Activated CD8-positive, alpha-beta memory T cell treated with anti-CD3 and anti-CD28 coated beads, Interleukin-2, amount 10 ng/mL, durations not matched to agents 7 days and 5 days (primary cell): ENCODE data around the gene SPATA12. TPM values are rescaled to one million over a fixed set of nuclear protein-coding genes. Genes with fewer than 3 reads are reported as not detected.

ENCODE experiments used
- ATAC-seq: fragments of 150-1000 bp; cut with Tn5 transposase; one replicate; pipeline ENCODE4 v1.10.0; 2021; ENCODE audit warnings: moderate library complexity
- CTCF ChIA-PET: fragments of 350-600 bp; sonication (Branson Sonifier 250); formaldehyde crosslinking; loops from one replicate; lab custom pipeline; 2021; ENCODE audit warnings: antibody characterized with exemption; lab: Charles Lee
- DNase-seq: peaks from one replicate; pipeline ENCODE4 v3.0.0-alpha.2; 2020
- H3K27ac Mint-ChIP-seq: one replicate; pipeline ENCODE4 v1.8.0; 2021; ENCODE audit warnings: mild to moderate bottlenecking, mixed read lengths
- H3K27me3 Mint-ChIP-seq: one replicate; pipeline ENCODE4 v1.8.0; 2021; ENCODE audit warnings: mixed read lengths
- H3K36me3 Mint-ChIP-seq: one replicate; pipeline ENCODE4 v1.8.0; 2021; ENCODE audit warnings: mild to moderate bottlenecking, mixed read lengths
- H3K4me1 Mint-ChIP-seq: one replicate; pipeline ENCODE4 v1.8.0; 2021; ENCODE audit warnings: mixed read lengths
- H3K4me3 Mint-ChIP-seq: one replicate; pipeline ENCODE4 v1.8.0; 2021; ENCODE audit warnings: mild to moderate bottlenecking, moderate library complexity, mixed read lengths
- H3K9me3 Mint-ChIP-seq: one replicate; pipeline ENCODE4 v1.8.0; 2022; ENCODE audit warnings: low read depth, mixed read lengths
- total RNA-seq, 2 experiments: library from RNA; stranded (reverse); gene quantifications; one replicate each; pipeline ENCODE4 v1.2.3, GENCODE V29; 2021

The SPATA12 gene
- total RNA-seq, 2 experiments from 2014 or later, result not detected

GRCh38 chr3:57112206-57112605 lies 51.7 kb downstream of the SPATA12 start:
- Mint-ChIP-seq H3K9me3 (no peaks in the 10 kb centered on the region), H3K36me3 (no peaks in the 10 kb centered on the region), H3K27ac (no peak overlapping the region), H3K4me1 (peaks cover 5% of the 10 kb centered on the region), H3K27me3 (peaks cover 33% of the 10 kb centered on the region), H3K4me3 (no peak overlapping the region)
- ATAC-seq (no peak), DNase-seq (no peak)
- CTCF ChIA-PET, result interaction anchor here (1.0 to 2.6 kb wide), 3 partner anchors 9 to 17 kb away, joined by 4 to 18 read pairs (median 4); no protein-coding TSS in a partner anchor

DNA sequence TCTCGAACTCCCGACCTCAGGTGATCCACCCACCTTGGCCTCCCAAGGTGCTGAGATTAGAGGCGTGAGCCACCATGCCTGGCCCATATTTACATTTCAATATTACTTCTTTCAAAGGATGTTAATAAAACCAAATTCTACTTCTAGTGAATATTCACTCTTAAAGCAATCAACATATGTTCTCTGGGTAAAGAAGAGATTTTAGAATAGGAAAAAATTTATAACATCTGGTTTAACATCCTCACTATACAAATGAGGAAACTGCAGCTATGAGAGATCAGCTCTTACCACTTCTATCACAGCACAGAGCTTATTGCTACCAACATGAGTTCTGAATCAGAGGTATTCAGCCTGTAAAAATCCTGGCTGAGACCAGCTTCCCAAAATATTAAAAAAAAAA lies 56.0 kb downstream of the SPATA12 start:
- peaks cover 38% of the 10 kb centered on the region for H3K27me3 Mint-ChIP-seq
- H3K4me3 Mint-ChIP-seq, result no peak overlapping the region
- no peak for ATAC-seq
- H3K4me1 Mint-ChIP-seq, result peaks cover 5% of the 10 kb centered on the region
- H3K9me3 Mint-ChIP-seq, result no peaks in the 10 kb centered on the region
- CTCF ChIA-PET, result interaction anchor here (0.7 kb wide), 1 partner anchor 28 kb away, joined by 3 read pairs; no protein-coding TSS in a partner anchor
- no peak overlapping the region for H3K27ac Mint-ChIP-seq
- no peaks in the 10 kb centered on the region for H3K36me3 Mint-ChIP-seq
- no peak for DNase-seq

DNA sequence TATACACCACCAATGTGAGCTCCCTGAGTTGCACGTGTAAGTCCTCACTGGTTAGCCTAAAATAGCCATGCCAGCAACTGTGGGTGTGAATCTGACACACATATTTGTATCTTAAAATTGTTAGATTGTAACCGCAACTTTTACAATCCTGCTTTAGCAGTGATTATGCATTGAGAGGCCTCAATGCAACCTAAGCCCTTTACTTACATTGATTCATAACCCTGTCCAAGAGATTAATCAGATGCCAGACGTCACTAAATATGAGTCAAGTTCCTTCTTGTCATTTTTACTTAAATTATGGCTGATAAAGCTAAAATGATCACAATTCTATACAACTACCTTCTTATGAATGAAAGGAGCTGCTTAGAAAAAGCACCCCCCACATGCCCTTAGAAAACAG lies 57.8 kb downstream of the SPATA12 start:
- no peaks in the 10 kb centered on the region for H3K4me1 Mint-ChIP-seq
- H3K27ac Mint-ChIP-seq, result no peak overlapping the region
- H3K36me3 Mint-ChIP-seq, result no peaks in the 10 kb centered on the region
- peaks cover 43% of the 10 kb centered on the region for H3K27me3 Mint-ChIP-seq
- no peak overlapping the region for H3K4me3 Mint-ChIP-seq
- DNase-seq (no peak), ATAC-seq (no peak)
- no peaks in the 10 kb centered on the region for H3K9me3 Mint-ChIP-seq
- CTCF ChIA-PET, result interaction anchor here (0.6 kb wide), 1 partner anchor 545 kb away, joined by 3 read pairs; no protein-coding TSS in a partner anchor

GRCh38 chr3:57120040-57120439 lies 59.6 kb downstream of the SPATA12 start:
- H3K27ac Mint-ChIP-seq, result no peak overlapping the region
- H3K4me3 Mint-ChIP-seq, result no peak overlapping the region
- no peak for DNase-seq
- CTCF ChIA-PET, result interaction anchor here (1.0 kb wide), 1 partner anchor 17 kb away, joined by 3 read pairs; no protein-coding TSS in a partner anchor
- H3K9me3 Mint-ChIP-seq, result no peaks in the 10 kb centered on the region
- no peak for ATAC-seq
- H3K27me3 Mint-ChIP-seq, result peaks cover 48% of the 10 kb centered on the region
- H3K36me3 Mint-ChIP-seq, result no peaks in the 10 kb centered on the region
- no peaks in the 10 kb centered on the region for H3K4me1 Mint-ChIP-seq

DNA sequence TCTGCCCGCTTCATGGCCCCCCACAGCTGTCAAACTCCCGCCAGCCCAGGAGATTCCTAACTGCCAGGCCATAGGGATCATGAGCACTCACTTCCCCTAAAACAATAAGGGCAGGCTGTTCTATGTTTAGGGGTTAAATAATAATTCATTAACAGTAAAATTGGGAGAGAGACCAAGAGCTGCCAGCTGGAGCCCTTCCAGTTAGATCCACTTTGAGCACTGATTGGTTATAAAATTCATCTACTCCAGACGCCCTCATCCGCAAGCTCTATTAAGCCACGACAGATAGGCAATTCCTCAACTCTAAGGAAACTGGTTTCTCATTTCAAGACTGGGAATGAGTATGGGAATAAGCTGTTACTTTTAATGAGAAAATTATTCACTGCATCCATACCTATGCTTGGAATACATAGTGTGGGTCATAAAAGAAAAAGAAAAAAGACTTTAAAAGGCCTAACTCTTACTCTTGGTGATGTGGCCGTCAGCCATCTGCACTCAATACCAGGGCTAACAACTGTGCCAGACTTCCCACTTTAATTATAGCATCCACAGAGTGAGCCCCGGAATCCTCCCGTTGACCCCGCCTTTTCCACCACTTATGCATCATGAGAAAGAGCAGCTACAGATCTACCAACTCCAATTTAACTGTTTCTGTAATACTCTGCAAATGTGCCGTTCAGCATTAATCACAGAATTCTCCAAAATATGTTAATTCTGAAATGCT lies 60.1 kb downstream of the SPATA12 start:
- ATAC-seq (no peak), DNase-seq (no peak)
- H3K9me3 Mint-ChIP-seq, result no peaks in the 10 kb centered on the region
- H3K36me3 Mint-ChIP-seq, result no peaks in the 10 kb centered on the region
- H3K27ac Mint-ChIP-seq, result no peak overlapping the region
- H3K4me3 Mint-ChIP-seq, result no peak overlapping the region
- peaks cover 42% of the 10 kb centered on the region for H3K27me3 Mint-ChIP-seq
- CTCF ChIA-PET, result interaction anchor here (1.0 to 1.5 kb wide), 2 partner anchors 8 to 16 kb away, joined by 3 to 4 read pairs; no protein-coding TSS in a partner anchor
- no peaks in the 10 kb centered on the region for H3K4me1 Mint-ChIP-seq

Other genes starting within 250 kb of the SPATA12 start
- gene IL17RD, start 104.7 kb downstream of the SPATA12 start, total RNA-seq, result under 1 TPM in 1 of 2 experiments, not detected in 1; 0.02 TPM
- under 1 TPM; 0.42 to 0.47 TPM for gene HESX1, start 139.3 kb downstream of the SPATA12 start, total RNA-seq
- gene APPL1, start 167.1 kb downstream of the SPATA12 start, total RNA-seq, result 10 to 100 TPM; 31.3 to 34.4 TPM
- not detected for gene ASB14, start 232.0 kb downstream of the SPATA12 start, total RNA-seq